Stimulated activated CD8-positive, alpha-beta memory T cell treated with anti-CD3 and anti-CD28 coated beads, Interleukin-2, amount 100 ng/mL, for 48 hours (primary cell): ENCODE measurements around the gene STK10.
A peak's percentile ranks its signal among the peaks of the same experiment; 100 is the strongest.

Source experiments
- DNase-seq, 2 donors: peaks; one replicate each; pipeline ENCODE4 v3.0.0-alpha.2; 2020; ENCODE audit warnings: low read depth in 2 of 2

STK10 gene

DNA sequence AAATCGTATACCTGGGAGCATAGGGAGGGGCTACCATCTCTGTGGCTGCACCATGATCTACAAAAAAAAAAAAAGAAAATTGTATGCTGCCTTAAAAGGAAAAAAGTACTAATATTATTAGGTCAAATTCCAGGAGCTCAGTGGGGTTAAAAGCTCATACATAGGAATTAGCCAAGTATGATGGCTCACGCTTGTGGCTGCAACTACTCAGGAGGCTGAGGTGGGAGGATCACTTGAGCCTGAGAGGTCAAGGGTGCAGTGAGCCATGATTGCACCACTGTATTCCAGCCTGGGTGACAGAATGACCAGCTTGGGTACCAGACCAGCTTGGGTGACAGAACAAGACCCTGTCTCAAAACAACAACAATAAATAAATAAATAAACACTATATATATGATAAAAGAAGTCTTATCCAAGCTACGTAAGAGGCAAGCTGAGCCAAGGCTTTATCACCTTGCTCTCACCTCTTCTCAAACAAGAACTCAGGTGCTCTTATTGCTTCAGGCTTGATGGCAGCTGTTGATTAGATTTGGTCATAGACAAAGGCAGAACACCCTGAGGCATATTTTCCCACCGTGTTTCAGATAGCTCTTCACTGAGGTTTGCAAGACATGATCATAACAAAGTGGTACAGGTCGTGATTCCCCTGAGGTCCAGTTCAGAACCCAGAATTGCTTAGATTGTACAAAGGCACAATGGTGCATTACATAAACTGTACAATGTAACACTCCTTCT, 178.3 kb downstream of the STK10 start:
- no peak for DNase-seq

DNA sequence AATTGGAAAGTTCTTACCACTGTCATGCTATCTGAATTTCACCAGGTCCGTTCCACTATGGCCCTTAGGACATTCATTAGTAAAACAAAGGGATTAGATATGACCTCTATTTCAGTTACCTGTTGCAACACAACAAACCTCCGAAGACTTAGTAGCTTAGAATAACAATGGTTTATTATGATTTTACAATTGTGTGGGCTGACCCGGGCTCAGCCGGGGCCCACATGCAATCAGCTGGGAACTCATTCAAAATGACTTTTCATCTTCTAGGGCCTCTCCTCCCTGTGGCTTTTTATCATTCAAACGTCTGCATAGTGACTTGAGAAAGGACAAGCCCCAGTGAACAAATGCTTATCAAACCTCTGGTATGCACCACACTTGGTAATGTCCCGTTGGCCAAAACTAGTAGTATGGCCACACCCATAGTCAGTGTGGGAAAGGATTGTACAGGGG, 179.3 kb downstream of the STK10 start:
- no peak for DNase-seq

DNA sequence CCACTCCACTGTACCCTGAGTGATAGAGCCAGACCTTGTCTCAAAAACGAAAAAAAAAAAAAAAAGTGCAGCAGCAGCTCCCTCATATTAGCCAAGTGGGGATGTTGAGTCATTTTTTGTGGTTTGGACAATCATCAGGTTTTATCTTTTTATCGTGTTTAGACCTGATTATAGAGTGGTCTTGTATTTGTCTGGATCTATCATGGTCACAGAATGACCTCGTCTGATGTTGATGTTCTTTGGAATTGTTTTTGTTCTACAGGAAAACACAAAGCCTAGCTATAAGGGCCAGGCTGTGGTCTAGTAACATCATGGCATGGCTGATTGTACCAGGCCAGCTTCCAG, 179.9 kb downstream of the STK10 start:
- no peak for DNase-seq

DNA sequence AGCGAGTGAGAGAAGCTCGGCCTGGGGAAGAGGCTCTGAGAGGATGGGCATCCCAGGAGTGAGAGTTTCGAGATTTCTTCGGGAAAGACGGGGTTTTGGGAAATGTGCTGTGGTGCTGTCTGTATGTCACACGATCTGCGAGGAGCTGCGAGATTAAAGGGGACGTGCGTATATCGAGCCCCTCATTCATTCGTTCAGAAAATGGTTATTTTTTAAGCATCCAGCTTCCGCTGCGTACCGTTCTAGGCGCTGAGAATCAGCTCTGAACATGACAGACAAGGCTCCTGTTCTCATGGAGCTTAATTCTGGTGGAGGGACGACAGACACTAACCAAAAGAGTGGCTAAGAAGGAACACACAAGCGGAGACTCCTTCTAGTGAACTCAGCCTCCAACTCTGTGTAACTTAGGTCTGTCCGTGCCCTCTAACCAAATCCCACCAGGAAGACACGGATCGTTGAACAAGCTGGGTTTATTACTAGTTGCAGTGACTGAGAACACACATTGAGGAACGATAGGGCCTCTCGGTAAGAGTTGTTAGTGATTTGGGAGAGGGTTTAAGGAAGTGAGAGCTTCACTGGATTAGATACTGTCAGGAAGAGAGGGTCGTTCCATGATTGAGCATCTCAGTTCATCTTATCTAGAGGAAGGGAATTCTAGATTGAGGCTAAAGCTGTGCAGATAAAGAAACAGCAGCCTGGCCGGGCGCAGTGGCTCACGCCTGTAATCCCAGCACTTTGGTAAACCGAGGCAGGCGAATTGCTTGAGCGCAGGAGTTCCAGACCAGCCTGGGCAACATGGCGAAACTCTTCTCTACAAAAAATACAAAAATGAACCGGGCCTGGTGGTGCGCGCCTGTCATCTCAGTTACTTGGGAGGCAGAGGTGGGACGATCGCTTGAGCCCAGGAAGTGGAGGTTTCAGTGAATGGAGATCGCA, 180.6 kb downstream of the STK10 start:
- DNase-seq: no peak

DNA sequence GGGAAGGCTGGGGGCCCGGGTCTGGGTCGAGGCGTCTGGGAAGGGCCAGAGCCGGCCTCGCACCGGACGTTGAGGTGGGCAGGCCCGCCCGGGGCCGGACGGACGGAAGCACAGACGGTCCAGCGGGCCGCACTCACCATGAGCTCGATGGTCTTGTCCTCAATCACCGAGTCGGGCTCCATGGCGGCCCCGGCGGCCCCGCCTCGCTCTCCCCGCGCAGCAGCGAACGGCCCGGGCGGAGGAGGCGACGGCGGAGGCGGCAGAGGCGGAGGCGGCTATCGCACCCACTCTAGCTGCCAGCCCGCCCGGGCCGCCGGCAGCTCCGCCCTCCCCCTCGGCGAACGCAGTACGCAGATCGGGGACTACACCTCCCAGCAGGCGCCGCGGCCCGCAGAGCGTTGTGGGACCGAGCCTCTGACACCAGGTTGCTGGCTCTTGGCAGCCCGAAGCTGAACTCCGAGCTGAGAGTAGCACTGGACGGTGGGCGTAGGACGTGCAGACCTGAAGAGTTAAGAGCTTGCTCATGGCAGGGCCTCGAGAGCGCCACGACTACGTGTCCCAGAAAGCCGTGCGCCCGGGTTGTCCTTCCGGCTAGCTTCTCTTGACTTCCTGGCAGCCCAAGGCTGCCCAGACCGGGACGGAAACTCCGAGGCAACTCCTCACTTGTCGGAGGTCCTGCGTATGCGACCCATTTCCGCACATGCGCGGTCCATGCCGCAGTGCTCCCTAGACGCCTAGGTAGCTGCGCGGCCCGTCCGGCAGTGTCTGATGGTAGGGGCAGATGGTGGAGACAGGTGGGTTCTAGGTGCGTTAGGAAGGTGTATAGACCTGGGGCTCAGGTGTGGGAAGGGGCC, 181.5 kb downstream of the STK10 start, which contains the start of gene FBXW11:
Gene FBXW11, minus strand, starts transcription at position 318 of the 854 bp plus-strand sequence. Its CDS starts 136 bp downstream, at position 182.
- DNase-seq: peak; percentile 94

DNA sequence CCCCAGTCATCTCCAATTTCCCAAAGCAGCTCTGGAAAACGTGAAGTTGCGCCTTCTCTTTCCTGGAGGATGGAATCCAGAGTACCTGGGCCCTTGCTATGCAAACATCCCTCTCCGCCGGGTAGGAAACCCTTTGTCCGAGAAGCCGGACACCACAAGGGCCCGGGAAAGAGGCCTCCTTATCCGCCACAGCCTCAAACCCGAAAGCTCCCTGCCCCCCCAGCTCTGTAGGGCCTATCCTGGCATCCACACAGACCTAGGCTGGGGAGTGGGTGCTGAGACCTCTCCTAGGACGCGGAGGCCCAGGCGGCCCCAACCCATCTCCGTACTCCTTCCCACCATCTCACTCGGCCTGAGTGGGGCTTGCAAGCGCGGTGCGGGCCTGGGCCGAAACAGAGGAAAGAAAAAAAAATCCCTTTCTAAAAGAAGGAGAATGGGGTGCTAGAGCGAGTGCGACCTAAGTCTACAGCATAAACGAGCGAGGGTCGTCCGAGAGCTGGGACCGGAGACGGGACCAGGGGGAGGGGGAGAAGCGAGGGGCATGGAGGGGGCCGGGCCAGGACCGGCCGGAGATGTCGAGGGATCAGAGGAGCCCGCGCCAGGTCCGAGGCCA, 182.2 kb downstream of the STK10 start:
- DNase-seq: peak; percentile 11 to 13

DNA sequence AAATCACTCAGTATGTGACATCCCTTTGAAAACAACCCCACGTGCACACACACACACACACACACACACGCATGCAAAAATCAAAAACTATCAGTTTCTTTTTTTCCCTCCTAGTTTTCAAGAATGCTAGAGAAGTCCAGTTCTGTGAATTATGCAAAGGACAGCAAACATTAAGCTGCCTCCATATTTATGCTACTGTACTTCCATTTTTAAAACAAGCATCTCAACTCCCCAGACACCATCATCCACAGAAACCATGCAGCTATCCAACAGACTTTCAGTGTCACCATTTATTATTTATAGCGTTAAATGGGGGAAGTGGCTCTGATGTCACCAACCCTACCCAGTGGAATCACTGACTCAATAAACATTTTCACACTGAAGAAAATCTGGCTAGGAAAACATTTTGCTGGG, 183.2 kb downstream of the STK10 start:
- DNase-seq: no peak

DNA sequence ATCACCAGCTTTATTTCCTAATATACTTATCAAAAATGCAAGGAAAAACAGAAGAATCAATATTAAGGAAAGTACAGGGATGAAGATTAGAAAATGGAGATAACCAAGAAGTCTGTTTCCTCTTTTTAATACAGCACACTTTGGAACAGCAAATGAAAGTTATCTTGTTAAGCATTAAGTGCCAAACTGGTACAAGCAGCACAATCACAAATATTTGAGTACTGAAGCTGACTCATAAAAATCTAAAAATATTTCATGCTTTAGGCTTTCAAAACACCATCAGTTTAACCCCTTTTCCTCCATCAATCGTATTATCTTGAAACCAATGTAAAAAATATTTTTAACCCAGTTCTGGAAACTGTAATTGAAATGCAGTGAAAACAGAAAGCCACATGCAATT, 184.3 kb downstream of the STK10 start:
- no peak for DNase-seq

DNA sequence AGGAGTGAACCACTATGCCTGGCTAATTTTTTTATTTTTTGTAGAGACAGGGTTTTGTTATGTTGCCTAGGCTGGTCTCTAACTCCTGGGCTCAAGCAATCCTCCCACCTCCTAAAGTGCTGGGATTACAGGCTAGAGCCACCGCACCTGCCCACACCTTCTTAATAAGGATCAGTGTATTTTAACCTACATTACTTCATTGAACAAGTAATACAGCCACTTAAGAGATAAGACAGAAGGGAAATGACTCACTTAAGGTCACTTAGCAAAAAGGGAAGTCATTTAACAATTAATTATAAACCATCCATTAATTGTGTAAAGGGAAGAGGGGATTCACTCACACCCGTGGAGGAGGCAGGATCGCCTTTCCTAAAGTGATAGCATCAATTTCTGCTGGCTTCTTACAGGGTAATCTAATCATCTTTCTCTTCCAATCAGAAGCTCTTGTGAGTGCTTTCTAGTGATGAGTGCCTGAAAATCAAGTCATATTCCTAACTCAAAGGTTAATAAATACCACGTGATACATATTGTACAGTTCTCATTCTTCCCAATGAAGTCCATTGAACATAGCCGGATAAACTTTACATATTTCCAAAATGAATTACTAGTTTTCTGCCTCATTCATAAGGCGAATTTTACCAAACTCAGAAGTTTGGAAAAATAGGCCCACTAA, 185.0 kb downstream of the STK10 start:
- no peak for DNase-seq

DNA sequence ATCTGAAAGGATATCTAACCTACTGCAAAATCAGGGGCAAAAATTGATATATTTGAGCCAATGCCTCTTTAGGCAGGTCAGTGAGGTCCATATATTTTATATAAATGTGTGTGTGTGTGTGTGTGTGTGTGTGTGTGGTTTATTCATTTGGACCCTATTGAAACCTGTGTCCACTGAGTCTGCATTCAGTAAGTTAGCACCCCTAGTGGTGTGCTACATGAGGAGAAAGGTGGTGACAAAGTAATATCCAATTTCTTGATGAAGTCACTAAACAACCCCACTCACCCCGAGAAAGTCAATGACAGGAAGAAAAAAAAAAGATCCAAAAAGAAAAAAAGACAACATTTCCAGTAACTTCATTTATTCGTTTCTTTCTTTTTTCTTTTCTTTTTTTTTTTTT, 185.7 kb downstream of the STK10 start:
- no peak for DNase-seq

DNA sequence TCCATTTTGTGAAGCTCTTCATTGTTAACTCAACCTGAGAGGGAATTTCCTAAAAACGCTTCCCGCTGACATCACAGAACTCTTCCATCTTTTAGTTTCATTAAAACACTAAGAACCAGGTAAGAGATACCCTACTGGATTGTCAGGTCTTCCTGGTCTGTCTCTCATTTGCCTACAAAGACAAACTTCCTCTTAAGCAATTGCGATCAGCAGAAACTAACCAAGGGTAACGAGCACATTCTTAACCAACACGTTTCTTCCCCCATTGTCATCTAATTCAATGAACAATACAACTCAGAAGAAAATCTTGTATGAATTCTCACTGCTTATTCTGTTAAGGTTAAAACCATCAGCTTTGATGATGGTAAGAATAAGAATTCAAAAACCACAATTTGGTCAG, 188.1 kb downstream of the STK10 start:
- DNase-seq: no peak

DNA sequence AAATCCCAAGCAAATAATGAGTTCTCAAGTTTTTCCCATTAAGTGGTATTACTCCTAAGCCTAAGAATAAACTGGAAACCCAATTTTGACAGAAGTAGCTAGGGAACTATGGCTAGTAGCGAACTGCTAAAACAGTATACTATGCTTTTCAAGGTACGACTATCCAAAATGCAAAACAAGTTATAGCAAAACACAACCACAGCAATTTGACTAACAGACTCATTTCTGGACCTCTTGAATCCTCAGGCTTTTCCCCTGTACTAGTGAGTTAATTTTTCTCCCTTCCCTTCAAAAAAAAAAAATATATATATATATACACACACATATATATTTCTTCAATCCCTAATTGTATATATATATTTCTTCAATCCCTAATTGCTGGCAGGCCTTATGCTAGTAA, 188.9 kb downstream of the STK10 start:
- no peak for DNase-seq

DNA sequence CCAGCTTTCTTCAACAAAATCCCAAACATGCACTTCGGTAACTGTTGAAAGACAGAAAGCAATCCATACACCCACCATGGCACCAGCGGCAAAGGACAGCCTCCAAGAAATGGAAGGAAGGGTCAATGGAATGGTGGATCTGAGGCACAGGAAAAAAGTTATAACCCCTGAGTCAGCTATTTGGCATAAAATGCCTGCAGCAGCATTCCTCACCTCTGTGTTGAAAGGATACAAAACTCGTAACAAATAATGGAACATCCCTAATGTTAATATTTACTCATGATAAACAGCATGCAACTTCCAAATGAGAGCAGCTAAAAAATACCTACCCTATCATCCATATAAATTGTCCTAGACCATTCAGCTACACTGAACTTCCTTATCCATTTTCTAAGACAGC, 191.0 kb downstream of the STK10 start:
- DNase-seq: no peak

DNA sequence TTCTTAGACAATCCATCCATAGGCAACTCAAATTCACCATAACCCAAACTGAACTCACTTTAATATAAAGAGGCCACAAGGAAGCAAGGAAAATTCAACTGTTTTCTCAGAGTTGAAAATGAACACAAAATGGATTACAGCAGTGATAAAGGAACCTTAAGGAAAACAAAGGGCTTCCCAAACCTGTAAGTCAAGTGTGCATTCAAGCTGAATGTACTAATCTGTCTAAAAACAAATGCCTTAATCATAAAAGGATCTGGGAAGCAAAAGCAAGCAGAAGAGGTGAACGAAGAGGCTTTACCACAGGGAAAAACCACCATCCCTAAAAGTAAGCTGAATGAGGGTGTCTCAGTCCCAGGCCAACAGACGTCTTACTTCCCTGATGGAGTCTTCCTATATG, 195.2 kb downstream of the STK10 start:
- DNase-seq: no peak

DNA sequence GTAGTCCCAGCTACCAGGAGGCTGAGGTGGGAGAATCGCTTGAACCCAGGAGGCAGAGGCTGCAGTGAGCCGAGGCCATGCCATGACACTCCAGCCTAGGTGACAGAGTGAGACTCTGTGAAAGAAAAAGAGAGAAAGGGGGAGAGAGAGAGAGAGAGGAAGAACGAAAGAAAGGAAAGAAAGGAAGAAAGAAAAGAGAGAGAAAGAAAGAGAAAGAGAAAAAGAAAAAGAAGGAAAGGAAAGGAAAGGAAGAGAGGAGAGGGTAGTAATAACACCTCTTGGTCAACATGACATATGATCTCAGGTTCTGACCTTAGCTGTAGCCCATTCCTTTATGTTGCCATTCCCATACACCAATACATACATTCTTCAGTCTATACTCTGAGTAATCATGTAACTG, 195.7 kb downstream of the STK10 start:
- no peak for DNase-seq
